ENCODE results near the gene CH25H.
A peak's percentile ranks its signal among the peaks of the same experiment; 100 is the strongest.

CH25H gene

DNA sequence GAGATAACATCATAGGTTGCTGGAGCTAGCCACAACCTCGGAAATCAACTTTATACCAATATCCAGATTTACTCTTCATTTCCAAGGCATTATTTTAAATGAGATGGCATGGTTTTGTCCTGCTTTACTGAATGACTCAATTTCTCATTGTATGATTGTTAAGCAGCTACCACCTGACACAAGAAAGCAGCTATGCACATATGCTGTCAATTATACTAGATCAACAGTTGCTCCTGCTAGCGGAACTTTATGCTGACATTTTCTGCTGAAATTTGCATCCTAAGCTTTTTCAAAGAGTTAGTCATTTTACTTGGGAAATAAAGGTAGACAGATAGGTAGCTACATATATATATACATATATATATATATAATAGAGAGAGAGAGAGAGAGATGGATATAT lies 8.9 kb upstream of the CH25H start:
- no peaks in the 10 kb centered on the region for H3K27me3 ChIP-seq (ENCODE audit: insufficient read depth, low read depth, severe bottlenecking)
- no peaks in the 10 kb centered on the region for H3K36me3 ChIP-seq
- H3K27ac ChIP-seq: no peak overlapping the region
- TF ChIP-seq, protein P1, sequence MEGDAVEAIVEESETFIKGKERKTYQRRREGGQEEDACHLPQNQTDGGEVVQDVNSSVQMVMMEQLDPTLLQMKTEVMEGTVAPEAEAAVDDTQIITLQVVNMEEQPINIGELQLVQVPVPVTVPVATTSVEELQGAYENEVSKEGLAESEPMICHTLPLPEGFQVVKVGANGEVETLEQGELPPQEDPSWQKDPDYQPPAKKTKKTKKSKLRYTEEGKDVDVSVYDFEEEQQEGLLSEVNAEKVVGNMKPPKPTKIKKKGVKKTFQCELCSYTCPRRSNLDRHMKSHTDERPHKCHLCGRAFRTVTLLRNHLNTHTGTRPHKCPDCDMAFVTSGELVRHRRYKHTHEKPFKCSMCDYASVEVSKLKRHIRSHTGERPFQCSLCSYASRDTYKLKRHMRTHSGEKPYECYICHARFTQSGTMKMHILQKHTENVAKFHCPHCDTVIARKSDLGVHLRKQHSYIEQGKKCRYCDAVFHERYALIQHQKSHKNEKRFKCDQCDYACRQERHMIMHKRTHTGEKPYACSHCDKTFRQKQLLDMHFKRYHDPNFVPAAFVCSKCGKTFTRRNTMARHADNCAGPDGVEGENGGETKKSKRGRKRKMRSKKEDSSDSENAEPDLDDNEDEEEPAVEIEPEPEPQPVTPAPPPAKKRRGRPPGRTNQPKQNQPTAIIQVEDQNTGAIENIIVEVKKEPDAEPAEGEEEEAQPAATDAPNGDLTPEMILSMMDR (IDR thresholded peaks at IDR 0.05; ENCODE audit: low read depth, low read length): no peak
- DNase-seq: no peak
- H3K4me3 ChIP-seq (ENCODE audit: low read depth, low read length): no peak overlapping the region
- no peaks in the 10 kb centered on the region for H3K9me3 ChIP-seq (ENCODE audit: severe bottlenecking)

DNA sequence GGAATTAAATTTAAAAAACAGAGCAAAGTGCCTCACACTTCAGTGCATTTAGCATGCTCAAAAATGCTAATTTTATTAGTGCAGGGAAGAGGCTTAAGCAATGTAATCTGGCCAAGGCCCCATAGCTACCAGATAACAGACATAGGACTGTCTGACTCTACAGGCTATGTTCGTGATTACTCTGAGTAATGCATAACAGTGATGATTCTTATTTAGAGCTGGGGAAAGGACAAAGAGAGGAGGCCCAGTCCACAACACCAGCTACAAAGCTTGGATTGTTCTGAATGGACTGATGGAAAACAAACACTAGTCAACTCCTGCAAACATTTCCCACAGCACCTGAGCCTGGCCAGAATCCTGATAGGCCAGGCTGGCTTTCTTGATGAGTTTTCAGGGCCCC lies 8.4 kb upstream of the CH25H start:
- H3K36me3 ChIP-seq: no peaks in the 10 kb centered on the region
- no peak overlapping the region for H3K4me3 ChIP-seq (ENCODE audit: low read depth, low read length)
- no peak for DNase-seq
- no peaks in the 10 kb centered on the region for H3K9me3 ChIP-seq (ENCODE audit: severe bottlenecking)
- H3K27me3 ChIP-seq (ENCODE audit: insufficient read depth, low read depth, severe bottlenecking): no peaks in the 10 kb centered on the region
- no peak overlapping the region for H3K27ac ChIP-seq
- TF ChIP-seq, protein P1 (IDR thresholded peaks at IDR 0.05; ENCODE audit: low read depth, low read length): no peak

DNA sequence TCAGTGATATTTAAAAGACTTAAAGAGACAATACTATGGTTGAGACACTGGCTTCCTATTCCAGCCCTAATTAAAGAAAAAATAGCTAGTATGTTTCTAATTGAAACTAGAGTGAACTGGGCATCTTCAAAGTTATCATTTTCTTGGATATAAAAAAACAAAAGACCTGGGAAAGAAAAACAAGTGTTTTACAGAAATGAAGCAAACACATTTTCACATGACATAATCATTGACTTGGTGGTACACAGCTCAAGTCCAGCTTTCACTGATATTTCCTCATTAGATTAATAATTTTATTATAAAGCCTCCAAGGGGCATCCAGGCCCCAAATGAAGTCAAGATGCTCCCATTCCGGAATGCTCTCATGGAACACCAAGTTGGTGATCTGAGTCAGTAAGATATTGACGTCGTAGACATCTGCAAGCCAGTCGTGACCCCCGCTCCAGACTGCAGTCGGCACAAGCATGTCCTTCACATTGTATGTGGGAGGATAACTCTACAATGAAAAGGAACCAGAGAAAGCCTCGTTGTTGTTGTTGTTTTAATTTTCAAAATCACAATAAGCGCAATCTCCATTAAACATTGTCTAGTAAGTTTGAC lies 7.5 kb upstream of the CH25H start:
- no peak overlapping the region for H3K27ac ChIP-seq
- H3K4me3 ChIP-seq (ENCODE audit: low read depth, low read length): no peak overlapping the region
- H3K27me3 ChIP-seq (ENCODE audit: insufficient read depth, low read depth, severe bottlenecking): no peaks in the 10 kb centered on the region
- TF ChIP-seq, protein P1 (IDR thresholded peaks at IDR 0.05; ENCODE audit: low read depth, low read length): no peak
- H3K36me3 ChIP-seq: no peaks in the 10 kb centered on the region
- DNase-seq: no peak
- H3K9me3 ChIP-seq (ENCODE audit: severe bottlenecking): no peaks in the 10 kb centered on the region

DNA sequence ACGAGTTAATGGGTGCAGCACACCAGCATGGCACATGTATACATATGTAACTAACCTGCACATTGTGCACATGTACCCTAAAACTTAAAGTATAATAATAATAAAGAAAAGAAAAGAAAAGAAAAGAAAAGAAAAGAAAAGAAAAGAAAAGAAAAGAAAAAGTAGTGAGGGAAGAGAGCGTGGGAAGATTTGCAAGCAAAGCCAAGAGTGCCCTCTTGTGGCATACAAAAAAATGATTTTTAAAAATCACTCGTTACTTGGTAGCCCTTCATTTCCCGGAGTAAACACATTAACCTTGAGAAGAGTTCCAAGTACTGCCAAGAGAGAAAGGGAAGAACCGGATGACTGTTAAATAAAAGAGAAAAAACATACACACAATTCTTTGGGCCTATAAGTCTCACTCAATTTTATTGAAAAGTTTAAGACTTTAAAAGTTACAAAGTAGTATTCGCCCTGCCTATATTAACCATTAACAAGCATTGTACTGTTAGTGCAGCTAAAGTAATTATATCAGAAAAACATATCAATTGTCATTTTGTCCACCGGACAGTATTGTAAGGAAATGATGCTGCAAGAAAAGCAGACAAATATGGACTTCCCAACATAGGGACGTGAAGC lies 6.2 kb upstream of the CH25H start:
- peaks cover 6% of the 10 kb centered on the region for H3K27me3 ChIP-seq (ENCODE audit: insufficient read depth, low read depth, severe bottlenecking)
- no peak overlapping the region for H3K4me3 ChIP-seq (ENCODE audit: low read depth, low read length)
- TF ChIP-seq, protein P1 (IDR thresholded peaks at IDR 0.05; ENCODE audit: low read depth, low read length): peak; percentile 52
- H3K9me3 ChIP-seq (ENCODE audit: severe bottlenecking): no peaks in the 10 kb centered on the region
- DNase-seq: no peak
- H3K27ac ChIP-seq: no peak overlapping the region
- H3K36me3 ChIP-seq: no peaks in the 10 kb centered on the region

DNA sequence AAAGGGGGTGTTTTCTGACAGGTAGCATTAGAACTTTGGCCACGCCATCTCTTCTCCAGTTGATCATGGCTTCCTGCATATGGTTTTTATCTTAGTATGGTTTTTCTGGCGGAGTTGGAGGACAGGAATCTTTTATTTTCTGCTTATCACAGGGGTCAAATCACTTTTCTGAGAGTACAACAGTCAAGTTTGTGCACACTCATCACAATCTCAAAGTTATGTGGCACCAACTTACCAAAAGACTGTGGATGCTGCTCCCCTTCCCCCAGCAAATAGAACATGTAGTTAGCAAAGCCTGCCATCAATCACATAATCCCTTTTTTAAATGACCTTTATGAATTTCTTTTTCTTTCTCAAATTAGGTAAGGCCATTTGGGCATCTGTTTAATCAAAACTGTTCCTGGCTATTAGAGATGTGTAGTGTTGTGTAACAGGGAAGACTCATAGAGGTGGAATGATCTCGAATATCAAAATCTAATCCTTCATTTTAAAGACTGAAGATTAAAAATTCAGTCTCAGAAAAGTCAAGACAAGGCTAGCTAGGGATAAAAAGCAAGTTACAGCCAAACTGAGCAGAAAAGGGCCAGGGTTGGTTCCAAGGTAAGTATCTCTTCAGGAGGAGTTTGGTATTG lies 3.8 kb upstream of the CH25H start:
- Histone ChIP-seq H3K27ac (no peak overlapping the region), H3K9me3 (ENCODE audit: severe bottlenecking) (no peaks in the 10 kb centered on the region), H3K27me3 (ENCODE audit: insufficient read depth, low read depth, severe bottlenecking) (peaks cover 13% of the 10 kb centered on the region), H3K36me3 (no peaks in the 10 kb centered on the region), H3K4me3 (ENCODE audit: low read depth, low read length) (no peak overlapping the region)
- TF ChIP-seq, protein P1 (IDR thresholded peaks at IDR 0.05; ENCODE audit: low read depth, low read length): no peak
- DNase-seq: no peak

Data from WERI-Rb-1 (cell line).